ENCODE measurements around the gene CDH26.

The CDH26 gene

GRCh38 chr20:59992526-59993084 lies 34.4 kb downstream of the CDH26 start:
- TF ChIP-seq POLR2AphosphoS5 (IDR thresholded peaks at IDR 0.05; ENCODE audit: low read depth, low read length) (no peak), TAF1 (IDR thresholded peaks at IDR 0.05; ENCODE audit: low read depth, low read length) (no peak), POLR2A (IDR thresholded peaks at IDR 0.05; ENCODE audit: low read depth, low read length) (no peak), POU2F2 (IDR thresholded peaks at IDR 0.05; ENCODE audit: low read depth, low read length) (no peak), SPI1 (IDR thresholded peaks at IDR 0.05; ENCODE audit: low read depth, low read length) (no peak), PAX5 (IDR thresholded peaks at IDR 0.05; ENCODE audit: insufficient read depth, low read length, severe bottlenecking) (no peak)
- DNase-seq (ENCODE audit: insufficient read length, low spot score) (no peak), FAIRE-seq (no peak)

GRCh38 chr20:59993736-59994430 lies 35.7 kb downstream of the CDH26 start:
- DNase-seq (ENCODE audit: insufficient read length, low spot score), result no peak
- no peak for FAIRE-seq
- TF ChIP-seq POLR2A (IDR thresholded peaks at IDR 0.05; ENCODE audit: low read depth, low read length) (no peak), PAX5 (IDR thresholded peaks at IDR 0.05; ENCODE audit: insufficient read depth, low read length, severe bottlenecking) (no peak), POU2F2 (IDR thresholded peaks at IDR 0.05; ENCODE audit: low read depth, low read length) (no peak), POLR2AphosphoS5 (IDR thresholded peaks at IDR 0.05; ENCODE audit: low read depth, low read length) (no peak), SPI1 (IDR thresholded peaks at IDR 0.05; ENCODE audit: low read depth, low read length) (no peak), TAF1 (IDR thresholded peaks at IDR 0.05; ENCODE audit: low read depth, low read length) (no peak)

- DNase-seq (ENCODE audit: insufficient read length, low spot score) (no peak), FAIRE-seq (no peak)
- TF ChIP-seq PAX5 (IDR thresholded peaks at IDR 0.05; ENCODE audit: insufficient read depth, low read length, severe bottlenecking) (no peak), SPI1 (IDR thresholded peaks at IDR 0.05; ENCODE audit: low read depth, low read length) (no peak)
Observed at GRCh38 chr20:59994697-59995122, 36.5 kb downstream of the CDH26 start.

- FAIRE-seq, result no peak
- DNase-seq (ENCODE audit: insufficient read length, low spot score), result no peak
- no peak for TF ChIP-seq POLR2AphosphoS5 (IDR thresholded peaks at IDR 0.05; ENCODE audit: low read depth, low read length)
Observed at GRCh38 chr20:59996108-59996507, 37.9 kb downstream of the CDH26 start.

GRCh38 chr20:59997896-59998295 lies 39.7 kb downstream of the CDH26 start:
- DNase-seq (ENCODE audit: insufficient read length, low spot score), result no peak
- no peak for FAIRE-seq
- TF ChIP-seq PAX5 (IDR thresholded peaks at IDR 0.05; ENCODE audit: insufficient read depth, low read length, severe bottlenecking) (no peak), TAF1 (IDR thresholded peaks at IDR 0.05; ENCODE audit: low read depth, low read length) (no peak), SPI1 (IDR thresholded peaks at IDR 0.05; ENCODE audit: low read depth, low read length) (no peak), POLR2A (IDR thresholded peaks at IDR 0.05; ENCODE audit: low read depth, low read length) (no peak), POLR2AphosphoS5 (IDR thresholded peaks at IDR 0.05; ENCODE audit: low read depth, low read length) (no peak), POU2F2 (IDR thresholded peaks at IDR 0.05; ENCODE audit: low read depth, low read length) (no peak)

- TF ChIP-seq PAX5 (IDR thresholded peaks at IDR 0.05; ENCODE audit: insufficient read depth, low read length, severe bottlenecking) (no peak), POLR2AphosphoS5 (IDR thresholded peaks at IDR 0.05; ENCODE audit: low read depth, low read length) (no peak), POU2F2 (IDR thresholded peaks at IDR 0.05; ENCODE audit: low read depth, low read length) (no peak), TAF1 (IDR thresholded peaks at IDR 0.05; ENCODE audit: low read depth, low read length) (no peak), SPI1 (IDR thresholded peaks at IDR 0.05; ENCODE audit: low read depth, low read length) (no peak), POLR2A (IDR thresholded peaks at IDR 0.05; ENCODE audit: low read depth, low read length) (no peak)
- DNase-seq (ENCODE audit: insufficient read length, low spot score) (no peak), FAIRE-seq (no peak)
Observed at GRCh38 chr20:59999502-59999901, 41.3 kb downstream of the CDH26 start.

- FAIRE-seq, result no peak
- TF ChIP-seq PAX5 (IDR thresholded peaks at IDR 0.05; ENCODE audit: insufficient read depth, low read length, severe bottlenecking) (no peak), POLR2A (IDR thresholded peaks at IDR 0.05; ENCODE audit: low read depth, low read length) (no peak), POLR2AphosphoS5 (IDR thresholded peaks at IDR 0.05; ENCODE audit: low read depth, low read length) (no peak), POU2F2 (IDR thresholded peaks at IDR 0.05; ENCODE audit: low read depth, low read length) (no peak), SPI1 (IDR thresholded peaks at IDR 0.05; ENCODE audit: low read depth, low read length) (no peak), TAF1 (IDR thresholded peaks at IDR 0.05; ENCODE audit: low read depth, low read length) (no peak)
- DNase-seq (ENCODE audit: insufficient read length, low spot score), result no peak
Observed at GRCh38 chr20:60000271-60001042, 42.2 kb downstream of the CDH26 start.

- no peak for TF ChIP-seq POLR2A (IDR thresholded peaks at IDR 0.05; ENCODE audit: low read depth, low read length)
- TF ChIP-seq PAX5 (IDR thresholded peaks at IDR 0.05; ENCODE audit: insufficient read depth, low read length, severe bottlenecking), result no peak
- TF ChIP-seq POU2F2 (IDR thresholded peaks at IDR 0.05; ENCODE audit: low read depth, low read length), result no peak
- no peak for TF ChIP-seq POLR2AphosphoS5 (IDR thresholded peaks at IDR 0.05; ENCODE audit: low read depth, low read length)
- no peak for TF ChIP-seq TAF1 (IDR thresholded peaks at IDR 0.05; ENCODE audit: low read depth, low read length)
- no peak for TF ChIP-seq SPI1 (IDR thresholded peaks at IDR 0.05; ENCODE audit: low read depth, low read length)
- no peak for DNase-seq (ENCODE audit: insufficient read length, low spot score)
- no peak for FAIRE-seq
Observed at GRCh38 chr20:60001108-60001507, 42.9 kb downstream of the CDH26 start.

- FAIRE-seq (no peak), DNase-seq (ENCODE audit: insufficient read length, low spot score) (no peak)
- TF ChIP-seq POU2F2 (IDR thresholded peaks at IDR 0.05; ENCODE audit: low read depth, low read length), result no peak
- no peak for TF ChIP-seq POLR2A (IDR thresholded peaks at IDR 0.05; ENCODE audit: low read depth, low read length)
Observed at GRCh38 chr20:60003776-60004175, 45.6 kb downstream of the CDH26 start.

GRCh38 chr20:60006261-60006660 lies 48.0 kb downstream of the CDH26 start:
- FAIRE-seq (no peak), DNase-seq (ENCODE audit: insufficient read length, low spot score) (no peak)
- TF ChIP-seq SPI1 (IDR thresholded peaks at IDR 0.05; ENCODE audit: low read depth, low read length), result no peak
- TF ChIP-seq PAX5 (IDR thresholded peaks at IDR 0.05; ENCODE audit: insufficient read depth, low read length, severe bottlenecking), result no peak

Measured in GM12891 (cell line).